ENCODE data around the gene COX4I2. TPM values are rescaled to one million over a fixed set of nuclear protein-coding genes. Genes with fewer than 3 reads are reported as not detected.

Gene COX4I2
- total RNA-seq, result not detected

DNA sequence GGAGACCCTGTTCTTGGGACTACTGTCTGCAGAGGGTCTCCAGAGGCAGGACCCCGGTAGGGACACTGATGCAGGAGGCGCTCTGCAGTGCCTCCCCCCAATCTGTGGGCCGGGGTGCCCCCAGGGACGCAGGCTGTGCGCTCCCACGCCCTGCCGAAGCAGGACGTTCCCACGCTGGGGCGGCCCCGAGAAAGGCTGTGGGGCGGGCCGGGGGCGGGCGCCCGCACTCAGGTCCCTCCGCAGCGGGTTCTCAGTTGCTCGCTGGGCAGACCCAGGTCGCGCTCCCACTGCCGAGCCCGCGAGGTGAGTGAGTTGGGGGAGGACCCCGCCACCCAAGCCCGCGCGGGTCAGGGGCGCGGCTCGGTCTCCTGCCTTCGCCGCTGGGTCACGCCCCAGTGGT, at the start of gene COX4I2:
COX4I2 (plus strand) TSS at position 253 of the 400 bp plus-strand sequence. CDS start 1,106 bp downstream, outside the sequence.

GRCh38 chr20:31605031-31605901, 32.4 kb upstream of the COX4I2 start, which contains the start of gene ID1:
Gene ID1 (plus strand): TSS chr20:31605289. CDS start chr20:31605388, 99 bp downstream.

Small RNAs within 50 kb of the gene (small RNA-seq; reads per million reads assigned to genes)
- gene MIR3193 (ENCODE audit: low replicate concordance), result not detected

Other genes starting within 250 kb of the COX4I2 start
- gene DEFB119, start 247.3 kb upstream of the COX4I2 start, total RNA-seq, result not detected
- gene DEFB121, start 231.7 kb upstream of the COX4I2 start, total RNA-seq, result not detected
- not detected for gene DEFB123, start 197.3 kb upstream of the COX4I2 start, total RNA-seq
- not detected for gene DEFB124, start 162.8 kb upstream of the COX4I2 start, total RNA-seq
- gene REM1, start 162.6 kb upstream of the COX4I2 start, total RNA-seq, result 0.31 TPM
- gene HM13, start 123.5 kb upstream of the COX4I2 start, total RNA-seq, result 49.5 TPM
- gene ID1, start 32.6 kb upstream of the COX4I2 start, total RNA-seq, result 26.0 TPM
- 50.7 TPM for gene BCL2L1, start 85.0 kb downstream of the COX4I2 start, total RNA-seq
- gene TPX2, start 101.4 kb downstream of the COX4I2 start, total RNA-seq, result 11.0 TPM
- 0.94 TPM for gene MYLK2, start 181.4 kb downstream of the COX4I2 start, total RNA-seq
- not detected for gene FOXS1, start 207.7 kb downstream of the COX4I2 start, total RNA-seq
- gene DUSP15, start 232.6 kb downstream of the COX4I2 start, total RNA-seq, result 6.6 TPM
- 4.4 TPM for gene TTLL9, start 232.7 kb downstream of the COX4I2 start, total RNA-seq